Measurements from ENCODE around the gene NPIPA8. TPM values are rescaled to one million over a fixed set of nuclear protein-coding genes. Genes with fewer than 3 reads are reported as not detected.
"Not testable (repeated sequence)": the region's sequence is repeated elsewhere in the genome, so short reads cannot be mapped to it uniquely, and the experiment has no call there.

NPIPA8 gene
- 0.48 and 0.72 TPM in 2 replicates for total RNA-seq (2021)
- long read RNA-seq = 0 reads

DNA sequence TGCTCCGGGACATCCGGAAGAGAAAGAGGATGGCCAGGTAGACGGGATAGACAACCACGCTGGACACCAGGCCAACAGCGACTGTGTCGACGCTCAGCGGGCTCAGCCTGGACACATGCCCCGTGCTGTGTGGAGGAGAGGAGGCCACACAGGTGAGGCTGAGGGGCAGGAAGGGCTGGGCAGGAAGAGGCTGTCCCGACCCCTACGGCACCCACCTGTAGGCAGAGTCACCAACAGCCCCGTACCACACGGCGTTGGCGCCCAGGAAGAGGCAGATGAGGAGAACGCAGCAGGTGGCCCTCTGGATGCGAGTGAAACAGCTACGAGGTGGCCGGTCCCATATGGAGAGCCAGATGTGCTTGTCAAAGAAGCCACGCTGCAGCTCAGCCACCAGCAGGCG is at the start of gene NPIPA8:
NPIPA8 (minus strand) TSS at position 101 of the 400 bp plus-strand sequence. CDS start 4,074 bp downstream, outside the sequence.
- H3K27me3 Mint-ChIP-seq (ENCODE audit: low read depth); H3K18ac ChIP-seq (ENCODE audit: insufficient read length, low read depth, low read length); H3K23ac ChIP-seq (ENCODE audit: insufficient read length, low read depth, low read length); H3K4ac ChIP-seq (ENCODE audit: low read depth, low read length); H3K9me3 ChIP-seq (ENCODE audit: control insufficient read depth, low read depth, low read length); H4K8ac ChIP-seq (replicated peaks; ENCODE audit: insufficient read length, low read depth, low read length); H3T11ph ChIP-seq (ENCODE audit: low read length); H3K14ac ChIP-seq (ENCODE audit: insufficient read depth, low read length); H4K5ac ChIP-seq (ENCODE audit: insufficient read length, low read depth, low read length); H3K9me3 Mint-ChIP-seq; H3K4me1 Mint-ChIP-seq; H2BK15ac ChIP-seq (ENCODE audit: low read depth, low read length); H2BK20ac ChIP-seq (ENCODE audit: low read depth, low read length, poor library complexity, severe bottlenecking); H3K79me2 ChIP-seq (ENCODE audit: insufficient read depth, low read length); DNase-seq; H3K23me2 ChIP-seq (ENCODE audit: insufficient read length, low read depth, low read length, poor library complexity, severe bottlenecking); H2BK5ac ChIP-seq (ENCODE audit: insufficient read length, low read length); H2AFZ ChIP-seq (ENCODE audit: low read length); H3K4me1 ChIP-seq (ENCODE audit: insufficient read depth, low read length); H4K20me1 ChIP-seq (ENCODE audit: control insufficient read depth, insufficient read depth, insufficient read length); H3K4me3 Mint-ChIP-seq; H3K27ac Mint-ChIP-seq; H3K9ac ChIP-seq (ENCODE audit: extremely low read depth, insufficient read length, low read length); H3K27me3 ChIP-seq (ENCODE audit: insufficient read depth, low read length); H3K79me1 ChIP-seq (ENCODE audit: insufficient read depth, low read depth, low read length, poor library complexity, severe bottlenecking); H3K4me2 ChIP-seq (ENCODE audit: insufficient read depth, insufficient read length, low read length); H2BK12ac ChIP-seq (ENCODE audit: insufficient read length, low read depth, low read length); H3K36me3 Mint-ChIP-seq (ENCODE audit: insufficient read depth in 1 of 3, low read depth in 3 of 3); H3K27ac ChIP-seq (ENCODE audit: insufficient read length, low read depth, low read length); H3K56ac ChIP-seq (ENCODE audit: insufficient read length, low read depth, low read length); H2BK120ac ChIP-seq (ENCODE audit: low read depth, low read length, poor library complexity, severe bottlenecking); H2AK5ac ChIP-seq (ENCODE audit: insufficient read length, low read length); H4K91ac ChIP-seq (ENCODE audit: insufficient read length, low read depth, low read length): not testable (repeated sequence)
- WGBS (ENCODE audit: extremely low coverage, insufficient read length, low lambda C conversion rate) = no CpG with 5 or more reads among the region's 21 CpGs

- not testable (repeated sequence) for H3K9me3 Mint-ChIP-seq; H3K23ac ChIP-seq (ENCODE audit: insufficient read length, low read depth, low read length); H3K27me3 Mint-ChIP-seq (ENCODE audit: low read depth); H2AK5ac ChIP-seq (ENCODE audit: insufficient read length, low read length); H2BK15ac ChIP-seq (ENCODE audit: low read depth, low read length); H2BK120ac ChIP-seq (ENCODE audit: low read depth, low read length, poor library complexity, severe bottlenecking); H3K79me1 ChIP-seq (ENCODE audit: insufficient read depth, low read depth, low read length, poor library complexity, severe bottlenecking); H3K4me1 ChIP-seq (ENCODE audit: insufficient read depth, low read length); H3K4me2 ChIP-seq (ENCODE audit: insufficient read depth, insufficient read length, low read length); H3K27me3 ChIP-seq (ENCODE audit: insufficient read depth, low read length); H2BK12ac ChIP-seq (ENCODE audit: insufficient read length, low read depth, low read length); H4K91ac ChIP-seq (ENCODE audit: insufficient read length, low read depth, low read length); H4K5ac ChIP-seq (ENCODE audit: insufficient read length, low read depth, low read length); H4K8ac ChIP-seq (replicated peaks; ENCODE audit: insufficient read length, low read depth, low read length); H3K36me3 Mint-ChIP-seq (ENCODE audit: insufficient read depth in 1 of 3, low read depth in 3 of 3); H2BK20ac ChIP-seq (ENCODE audit: low read depth, low read length, poor library complexity, severe bottlenecking); H3K4me3 Mint-ChIP-seq; H3K18ac ChIP-seq (ENCODE audit: insufficient read length, low read depth, low read length); H3T11ph ChIP-seq (ENCODE audit: low read length); H3K9ac ChIP-seq (ENCODE audit: extremely low read depth, insufficient read length, low read length); H3K23me2 ChIP-seq (ENCODE audit: insufficient read length, low read depth, low read length, poor library complexity, severe bottlenecking); DNase-seq; H4K20me1 ChIP-seq (ENCODE audit: control insufficient read depth, insufficient read depth, insufficient read length); H3K4ac ChIP-seq (ENCODE audit: low read depth, low read length); H3K4me1 Mint-ChIP-seq; H3K9me3 ChIP-seq (ENCODE audit: control insufficient read depth, low read depth, low read length); H2BK5ac ChIP-seq (ENCODE audit: insufficient read length, low read length); H3K27ac Mint-ChIP-seq; H3K14ac ChIP-seq (ENCODE audit: insufficient read depth, low read length); H3K79me2 ChIP-seq (ENCODE audit: insufficient read depth, low read length); H3K27ac ChIP-seq (ENCODE audit: insufficient read length, low read depth, low read length); H2AFZ ChIP-seq (ENCODE audit: low read length); H3K56ac ChIP-seq (ENCODE audit: insufficient read length, low read depth, low read length)
- WGBS (ENCODE audit: extremely low coverage, insufficient read length, low lambda C conversion rate) = no CpG with 5 or more reads among the region's 33 CpGs
Measured at GRCh38 chr16:18385285-18385684, 48.7 kb upstream of the NPIPA8 start.
